HEK293 (cell line): ENCODE results near the gene EFHD1.
A peak's percentile ranks its signal among the peaks of the same experiment; 100 is the strongest.

Experiments
- EGR2 ChIP-seq: fragments of 450-650 bp; formaldehyde crosslinking; IDR thresholded peaks from 2 replicates; pipeline ENCODE4 v1.5.1; 2016; ENCODE audit warnings: low read depth, missing biosample characterization, missing genetic modification characterization
- HOXD13 ChIP-seq: sonication (generic); formaldehyde crosslinking; IDR thresholded peaks from 2 replicates; pipeline ENCODE4 v1.8.0; 2022; ENCODE audit warnings: missing genetic modification reagents, borderline replicate concordance
- KLF8 ChIP-seq: fragments of 450-650 bp; formaldehyde crosslinking; IDR thresholded peaks from 2 replicates; pipeline ENCODE4 v1.5.1; 2016; ENCODE audit warnings: missing biosample characterization, missing genetic modification characterization
- RBAK ChIP-seq: fragments of 450-650 bp; formaldehyde crosslinking; IDR thresholded peaks from 2 replicates; pipeline ENCODE4 v1.5.1; 2016; ENCODE audit warnings: missing biosample characterization, missing genetic modification characterization
- SALL2 ChIP-seq: fragments of 450-650 bp; formaldehyde crosslinking; IDR thresholded peaks from 2 replicates; pipeline ENCODE4 v1.5.0; 2017; ENCODE audit warnings: missing biosample characterization, mild to moderate bottlenecking, missing genetic modification characterization, borderline replicate concordance
- ZBTB20 ChIP-seq: fragments of 450-650 bp; formaldehyde crosslinking; IDR thresholded peaks from 2 replicates; pipeline ENCODE4 v1.5.1; 2016; ENCODE audit warnings: missing biosample characterization, missing genetic modification characterization
- ZBTB21 ChIP-seq: fragments of 450-650 bp; formaldehyde crosslinking; IDR thresholded peaks from 2 replicates; pipeline ENCODE4 v1.5.1; 2017; ENCODE audit warnings: missing biosample characterization, missing genetic modification characterization
- ZFP37 ChIP-seq: fragments of 450-650 bp; formaldehyde crosslinking; IDR thresholded peaks from 2 replicates; pipeline ENCODE4 v1.5.1; 2016; ENCODE audit warnings: missing biosample characterization, missing genetic modification characterization
- ZNF121 ChIP-seq: fragments of 450-650 bp; formaldehyde crosslinking; IDR thresholded peaks from 2 replicates; pipeline ENCODE4 v1.5.1; 2016; ENCODE audit warnings: missing biosample characterization, missing genetic modification characterization
- ZNF155 ChIP-seq: fragments of 450-650 bp; formaldehyde crosslinking; IDR thresholded peaks from 2 replicates; pipeline ENCODE4 v1.5.1; 2016; ENCODE audit warnings: missing biosample characterization, missing genetic modification characterization
- ZNF354C ChIP-seq: fragments of 450-650 bp; formaldehyde crosslinking; IDR thresholded peaks from 2 replicates; pipeline ENCODE4 v1.5.1; 2016; ENCODE audit warnings: missing biosample characterization, missing genetic modification characterization, low read depth, borderline replicate concordance
- ZNF48 ChIP-seq: fragments of 450-650 bp; formaldehyde crosslinking; IDR thresholded peaks from 2 replicates; pipeline ENCODE4 v1.5.1; 2016; ENCODE audit warnings: missing biosample characterization, missing genetic modification characterization
- ZNF501 ChIP-seq: fragments of 450-650 bp; formaldehyde crosslinking; IDR thresholded peaks from 2 replicates; pipeline ENCODE4 v1.5.1; 2016; ENCODE audit warnings: missing biosample characterization, missing genetic modification characterization
- ZNF529 ChIP-seq: fragments of 450-650 bp; formaldehyde crosslinking; IDR thresholded peaks from 2 replicates; pipeline ENCODE4 v1.5.1; 2017; ENCODE audit warnings: missing genetic modification characterization, missing biosample characterization; ENCODE audit not compliant: insufficient replicate concordance
- ZNF610 ChIP-seq: fragments of 450-650 bp; formaldehyde crosslinking; IDR thresholded peaks from 2 replicates; pipeline ENCODE4 v1.5.1; 2016; ENCODE audit warnings: missing biosample characterization, missing genetic modification characterization, borderline replicate concordance
- ZNF701 ChIP-seq: fragments of 450-650 bp; formaldehyde crosslinking; IDR thresholded peaks from 2 replicates; pipeline ENCODE4 v1.5.1; 2016; ENCODE audit warnings: missing biosample characterization, missing genetic modification characterization
- ZNF792 ChIP-seq: fragments of 450-650 bp; formaldehyde crosslinking; IDR thresholded peaks from 2 replicates; pipeline ENCODE4 v1.5.1; 2016; ENCODE audit warnings: missing biosample characterization, missing genetic modification characterization
- TF ChIP-seq, protein P1 (sequence below): fragments of 450-650 bp; formaldehyde crosslinking; IDR thresholded peaks from 2 replicates; pipeline ENCODE4 v1.5.0; 2017; ENCODE audit warnings: missing biosample characterization, missing genetic modification characterization, borderline replicate concordance
- TF ChIP-seq, protein P2 (sequence below): fragments of 450-650 bp; formaldehyde crosslinking; IDR thresholded peaks from 2 replicates; pipeline ENCODE4 v1.5.1; 2016; ENCODE audit warnings: missing biosample characterization, missing genetic modification characterization
- TF ChIP-seq, protein P3 (sequence below): fragments of 450-650 bp; formaldehyde crosslinking; IDR thresholded peaks from 2 replicates; pipeline ENCODE4 v1.5.1; 2016; ENCODE audit warnings: missing biosample characterization, missing genetic modification characterization
- TF ChIP-seq, protein P4 (sequence below): fragments of 450-650 bp; formaldehyde crosslinking; IDR thresholded peaks from 2 replicates; pipeline ENCODE4 v1.5.1; 2016; ENCODE audit warnings: missing biosample characterization, missing genetic modification characterization, borderline replicate concordance

The EFHD1 gene

DNA sequence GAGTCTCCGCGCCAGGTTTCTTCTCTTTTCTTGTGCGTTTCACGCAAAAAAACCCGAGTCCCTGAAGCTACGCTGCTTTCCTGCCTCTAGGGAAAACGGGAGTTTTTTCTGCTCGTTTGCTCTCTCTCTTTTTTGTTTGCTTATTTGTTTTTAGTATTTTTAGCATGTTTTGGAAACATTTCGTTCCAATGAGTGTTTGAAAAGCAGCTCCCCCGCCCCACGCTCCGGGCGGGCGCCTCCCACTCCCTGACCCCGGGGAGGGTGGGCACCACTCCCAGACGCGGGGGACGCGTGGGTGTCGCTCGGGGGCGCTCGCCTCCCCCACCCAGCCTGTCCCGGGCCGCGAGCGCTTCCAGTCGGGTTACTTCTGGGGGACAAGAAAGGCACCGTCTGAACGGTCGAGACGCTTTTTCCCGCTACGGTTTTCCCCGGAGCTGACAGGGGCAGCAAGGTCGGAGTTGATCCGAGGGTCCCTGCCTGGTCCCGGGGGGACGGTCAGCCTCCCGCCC, 446 bp upstream of the EFHD1 start (continued):
- TF ChIP-seq ZNF354C (tag by site-specific recombination) (no peak), ZNF155 (tag by site-specific recombination) (no peak), ZNF792 (tag by site-specific recombination) (no peak), KLF8 (tag by site-specific recombination) (peak; percentile 61; the same call in 1 of the 2 replicates), ZBTB20 (tag by site-specific recombination) (no peak), ZFP37 (no peak), ZNF610 (tag by site-specific recombination) (no peak), RBAK (no peak), ZNF529 (tag by site-specific recombination) (no peak), SALL2 (tag by site-specific recombination) (no peak), ZNF501 (tag by site-specific recombination) (no peak; the same call in 1 of the 2 replicates), ZNF701 (tag by site-specific recombination) (no peak), HOXD13 (CRISPR knock-in tag) (no peak), ZNF121 (tag by site-specific recombination) (0 out of 2 replicates have a peak, but pooled peaks have one; percentile 0), ZNF48 (no peak), ZBTB21 (tag by site-specific recombination) (0 out of 2 replicates have a peak, but pooled peaks have one; percentile 11), EGR2 (tag by site-specific recombination) (peak; percentile 93)
- TF ChIP-seq, protein P1, sequence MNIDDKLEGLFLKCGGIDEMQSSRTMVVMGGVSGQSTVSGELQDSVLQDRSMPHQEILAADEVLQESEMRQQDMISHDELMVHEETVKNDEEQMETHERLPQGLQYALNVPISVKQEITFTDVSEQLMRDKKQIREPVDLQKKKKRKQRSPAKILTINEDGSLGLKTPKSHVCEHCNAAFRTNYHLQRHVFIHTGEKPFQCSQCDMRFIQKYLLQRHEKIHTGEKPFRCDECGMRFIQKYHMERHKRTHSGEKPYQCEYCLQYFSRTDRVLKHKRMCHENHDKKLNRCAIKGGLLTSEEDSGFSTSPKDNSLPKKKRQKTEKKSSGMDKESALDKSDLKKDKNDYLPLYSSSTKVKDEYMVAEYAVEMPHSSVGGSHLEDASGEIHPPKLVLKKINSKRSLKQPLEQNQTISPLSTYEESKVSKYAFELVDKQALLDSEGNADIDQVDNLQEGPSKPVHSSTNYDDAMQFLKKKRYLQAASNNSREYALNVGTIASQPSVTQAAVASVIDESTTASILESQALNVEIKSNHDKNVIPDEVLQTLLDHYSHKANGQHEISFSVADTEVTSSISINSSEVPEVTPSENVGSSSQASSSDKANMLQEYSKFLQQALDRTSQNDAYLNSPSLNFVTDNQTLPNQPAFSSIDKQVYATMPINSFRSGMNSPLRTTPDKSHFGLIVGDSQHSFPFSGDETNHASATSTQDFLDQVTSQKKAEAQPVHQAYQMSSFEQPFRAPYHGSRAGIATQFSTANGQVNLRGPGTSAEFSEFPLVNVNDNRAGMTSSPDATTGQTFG (tag by site-specific recombination), result no peak
- TF ChIP-seq, protein P2, sequence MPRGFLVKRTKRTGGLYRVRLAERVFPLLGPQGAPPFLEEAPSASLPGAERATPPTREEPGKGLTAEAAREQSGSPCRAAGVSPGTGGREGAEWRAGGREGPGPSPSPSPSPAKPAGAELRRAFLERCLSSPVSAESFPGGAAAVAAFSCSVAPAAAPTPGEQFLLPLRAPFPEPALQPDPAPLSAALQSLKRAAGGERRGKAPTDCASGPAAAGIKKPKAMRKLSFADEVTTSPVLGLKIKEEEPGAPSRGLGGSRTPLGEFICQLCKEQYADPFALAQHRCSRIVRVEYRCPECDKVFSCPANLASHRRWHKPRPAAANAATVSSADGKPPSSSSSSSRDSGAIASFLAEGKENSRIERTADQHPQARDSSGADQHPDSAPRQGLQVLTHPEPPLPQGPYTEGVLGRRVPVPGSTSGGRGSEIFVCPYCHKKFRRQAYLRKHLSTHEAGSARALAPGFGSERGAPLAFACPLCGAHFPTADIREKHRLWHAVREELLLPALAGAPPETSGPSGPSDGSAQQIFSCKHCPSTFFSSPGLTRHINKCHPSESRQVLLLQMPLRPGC, result no peak
- TF ChIP-seq, protein P3, sequence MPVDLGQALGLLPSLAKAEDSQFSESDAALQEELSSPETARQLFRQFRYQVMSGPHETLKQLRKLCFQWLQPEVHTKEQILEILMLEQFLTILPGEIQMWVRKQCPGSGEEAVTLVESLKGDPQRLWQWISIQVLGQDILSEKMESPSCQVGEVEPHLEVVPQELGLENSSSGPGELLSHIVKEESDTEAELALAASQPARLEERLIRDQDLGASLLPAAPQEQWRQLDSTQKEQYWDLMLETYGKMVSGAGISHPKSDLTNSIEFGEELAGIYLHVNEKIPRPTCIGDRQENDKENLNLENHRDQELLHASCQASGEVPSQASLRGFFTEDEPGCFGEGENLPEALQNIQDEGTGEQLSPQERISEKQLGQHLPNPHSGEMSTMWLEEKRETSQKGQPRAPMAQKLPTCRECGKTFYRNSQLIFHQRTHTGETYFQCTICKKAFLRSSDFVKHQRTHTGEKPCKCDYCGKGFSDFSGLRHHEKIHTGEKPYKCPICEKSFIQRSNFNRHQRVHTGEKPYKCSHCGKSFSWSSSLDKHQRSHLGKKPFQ, result no peak
- TF ChIP-seq, protein P4, sequence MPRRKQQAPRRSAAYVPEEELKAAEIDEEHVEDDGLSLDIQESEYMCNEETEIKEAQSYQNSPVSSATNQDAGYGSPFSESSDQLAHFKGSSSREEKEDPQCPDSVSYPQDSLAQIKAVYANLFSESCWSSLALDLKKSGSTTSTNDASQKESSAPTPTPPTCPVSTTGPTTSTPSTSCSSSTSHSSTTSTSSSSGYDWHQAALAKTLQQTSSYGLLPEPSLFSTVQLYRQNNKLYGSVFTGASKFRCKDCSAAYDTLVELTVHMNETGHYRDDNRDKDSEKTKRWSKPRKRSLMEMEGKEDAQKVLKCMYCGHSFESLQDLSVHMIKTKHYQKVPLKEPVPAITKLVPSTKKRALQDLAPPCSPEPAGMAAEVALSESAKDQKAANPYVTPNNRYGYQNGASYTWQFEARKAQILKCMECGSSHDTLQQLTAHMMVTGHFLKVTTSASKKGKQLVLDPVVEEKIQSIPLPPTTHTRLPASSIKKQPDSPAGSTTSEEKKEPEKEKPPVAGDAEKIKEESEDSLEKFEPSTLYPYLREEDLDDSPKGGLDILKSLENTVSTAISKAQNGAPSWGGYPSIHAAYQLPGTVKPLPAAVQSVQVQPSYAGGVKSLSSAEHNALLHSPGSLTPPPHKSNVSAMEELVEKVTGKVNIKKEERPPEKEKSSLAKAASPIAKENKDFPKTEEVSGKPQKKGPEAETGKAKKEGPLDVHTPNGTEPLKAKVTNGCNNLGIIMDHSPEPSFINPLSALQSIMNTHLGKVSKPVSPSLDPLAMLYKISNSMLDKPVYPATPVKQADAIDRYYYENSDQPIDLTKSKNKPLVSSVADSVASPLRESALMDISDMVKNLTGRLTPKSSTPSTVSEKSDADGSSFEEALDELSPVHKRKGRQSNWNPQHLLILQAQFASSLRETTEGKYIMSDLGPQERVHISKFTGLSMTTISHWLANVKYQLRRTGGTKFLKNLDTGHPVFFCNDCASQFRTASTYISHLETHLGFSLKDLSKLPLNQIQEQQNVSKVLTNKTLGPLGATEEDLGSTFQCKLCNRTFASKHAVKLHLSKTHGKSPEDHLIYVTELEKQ (tag by site-specific recombination), result no peak
